ENCODE measurements around the gene ZP4. TPM values are rescaled to one million over a fixed set of nuclear protein-coding genes. Genes with fewer than 3 reads are reported as not detected.

Gene ZP4
- polyA plus RNA-seq, 1 experiment = not detected

GRCh38 chr1:237903961-237904360, 13.2 kb upstream of the ZP4 start:
- POLR2A ChIA-PET = no interaction called here
- CTCF ChIA-PET = no interaction called here
- H3K27me3 ChIP-seq (ENCODE audit: control insufficient read depth, insufficient read depth, low read length) = no peaks in the 10 kb centered on the region
- TF ChIP-seq CTCF (IDR thresholded peaks at IDR 0.05; ENCODE audit: insufficient read depth, low read depth, low read length) = no peak
- H3K4me3 ChIP-seq (ENCODE audit: low read depth, low read length) = no peak overlapping the region
- H3K36me3 ChIP-seq (ENCODE audit: control insufficient read depth, insufficient read depth, low read length) = no peaks in the 10 kb centered on the region
- DNase-seq (ENCODE audit: low read depth) = no peak

DNA sequence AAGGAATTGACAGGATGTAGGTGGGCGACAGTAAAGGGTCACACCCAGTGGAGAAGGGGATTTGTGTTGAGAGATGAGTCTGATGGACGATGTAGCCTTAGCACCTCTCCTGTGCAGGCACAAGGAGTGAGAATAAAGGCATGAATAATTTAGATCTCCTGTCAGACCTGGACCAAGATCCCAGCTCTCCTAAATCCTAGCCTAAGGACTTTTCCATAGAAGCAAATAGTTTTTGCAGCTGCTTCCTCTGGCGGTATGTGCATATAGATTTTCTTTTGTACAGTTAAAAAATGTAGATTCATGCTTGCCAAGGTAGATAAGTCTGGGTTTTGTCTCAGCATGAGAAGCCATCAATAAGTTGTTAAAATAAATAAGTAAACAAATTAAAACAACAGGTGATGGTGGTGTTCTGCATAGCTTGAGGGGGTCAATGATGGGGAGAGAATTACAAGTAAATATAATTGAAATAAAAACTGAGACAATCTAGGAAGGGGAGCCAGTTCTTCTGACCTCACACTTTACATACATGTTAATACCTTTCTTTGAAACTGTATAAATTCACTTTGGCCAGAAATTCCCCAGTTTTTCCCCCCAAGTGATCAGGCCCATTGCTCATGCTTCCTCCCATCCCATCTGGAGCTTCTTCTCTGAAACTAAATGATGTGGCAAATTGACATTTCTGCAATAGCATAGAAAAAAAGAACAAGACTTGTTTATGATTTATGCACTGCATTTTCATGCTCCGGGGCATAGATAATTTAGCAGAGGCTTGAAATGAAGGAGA, 12.4 kb upstream of the ZP4 start:
- no peak for TF ChIP-seq CTCF (IDR thresholded peaks at IDR 0.05; ENCODE audit: insufficient read depth, low read depth, low read length)
- CTCF ChIA-PET = no interaction called here
- Histone ChIP-seq H3K27me3 (ENCODE audit: control insufficient read depth, insufficient read depth, low read length) (no peaks in the 10 kb centered on the region), H3K4me3 (ENCODE audit: low read depth, low read length) (no peak overlapping the region), H3K36me3 (ENCODE audit: control insufficient read depth, insufficient read depth, low read length) (no peaks in the 10 kb centered on the region)
- POLR2A ChIA-PET = no interaction called here
- no peak for DNase-seq (ENCODE audit: low read depth)

GRCh38 chr1:237901299-237901934, 10.7 kb upstream of the ZP4 start:
- H3K36me3 ChIP-seq (ENCODE audit: control insufficient read depth, insufficient read depth, low read length) = no peaks in the 10 kb centered on the region

GRCh38 chr1:237895630-237896029, 4.9 kb upstream of the ZP4 start:
- no peak for DNase-seq (ENCODE audit: low read depth)
- Histone ChIP-seq H3K4me3 (ENCODE audit: low read depth, low read length) (no peak overlapping the region), H3K27me3 (ENCODE audit: control insufficient read depth, insufficient read depth, low read length) (no peaks in the 10 kb centered on the region), H3K36me3 (ENCODE audit: control insufficient read depth, insufficient read depth, low read length) (no peaks in the 10 kb centered on the region)
- no peak for TF ChIP-seq CTCF (IDR thresholded peaks at IDR 0.05; ENCODE audit: insufficient read depth, low read depth, low read length)
- ChIA-PET CTCF (no interaction called here), POLR2A (no interaction called here)

More at GRCh38 chr1:237901299-237901934, 10.7 kb upstream of the ZP4 start:
- no peak for TF ChIP-seq CTCF (IDR thresholded peaks at IDR 0.05; ENCODE audit: insufficient read depth, low read depth, low read length)
- CTCF ChIA-PET = no interaction called here
- no peaks in the 10 kb centered on the region for H3K27me3 ChIP-seq (ENCODE audit: control insufficient read depth, insufficient read depth, low read length)
- no peak for DNase-seq (ENCODE audit: low read depth)
- POLR2A ChIA-PET = no interaction called here
- no peak overlapping the region for H3K4me3 ChIP-seq (ENCODE audit: low read depth, low read length)

- ChIA-PET CTCF (no interaction called here), POLR2A (no interaction called here)
- TF ChIP-seq CTCF (IDR thresholded peaks at IDR 0.05; ENCODE audit: insufficient read depth, low read depth, low read length) = no peak
- no peaks in the 10 kb centered on the region for H3K36me3 ChIP-seq (ENCODE audit: control insufficient read depth, insufficient read depth, low read length)
- no peak overlapping the region for H3K4me3 ChIP-seq (ENCODE audit: low read depth, low read length)
- no peaks in the 10 kb centered on the region for H3K27me3 ChIP-seq (ENCODE audit: control insufficient read depth, insufficient read depth, low read length)
- no peak for DNase-seq (ENCODE audit: low read depth)
Observed at GRCh38 chr1:237894131-237894530, 3.4 kb upstream of the ZP4 start.
